H9 (cell line): ENCODE results near the gene ANKS1B. TPM values are rescaled to one million over a fixed set of nuclear protein-coding genes. Genes with fewer than 3 reads are reported as not detected.

Experiments
- DNase-seq: peaks from one replicate; pipeline ENCODE4 v3.0.0-alpha.2; 2017
- H2AFZ ChIP-seq: one replicate; pipeline ENCODE4 v1.6.1; 2013; ENCODE audit warnings: mild to moderate bottlenecking, low read length, control low read depth, moderate library complexity
- H2AK5ac ChIP-seq: 2 replicates; pipeline ENCODE4 v1.6.1; 2013; ENCODE audit warnings: low read length, control low read depth, mixed read lengths; ENCODE audit not compliant: insufficient read length
- H2BK120ac ChIP-seq: one replicate; pipeline ENCODE4 v1.6.1; 2013; ENCODE audit warnings: low read depth, mild to moderate bottlenecking, low read length, control low read depth, inconsistent platforms; ENCODE audit not compliant: poor library complexity, severe bottlenecking
- H2BK12ac ChIP-seq: 2 replicates; pipeline ENCODE4 v1.6.1; 2013; ENCODE audit warnings: low read length, control low read depth, mixed read lengths, low read depth; ENCODE audit not compliant: insufficient read length
- H2BK15ac ChIP-seq: 2 replicates; pipeline ENCODE4 v1.6.1; 2013; ENCODE audit warnings: low read depth, low read length, control low read depth
- H2BK20ac ChIP-seq: one replicate; pipeline ENCODE4 v1.6.1; 2013; ENCODE audit warnings: low read depth, mild to moderate bottlenecking, low read length, control low read depth, inconsistent platforms; ENCODE audit not compliant: poor library complexity, severe bottlenecking
- H2BK5ac ChIP-seq: 2 replicates; pipeline ENCODE4 v1.6.1; 2013; ENCODE audit warnings: low read length, control low read depth, mixed read lengths; ENCODE audit not compliant: insufficient read length
- H3K14ac ChIP-seq: 2 replicates; pipeline ENCODE4 v1.6.1; 2013; ENCODE audit warnings: low read length, control low read depth; ENCODE audit not compliant: insufficient read depth
- H3K18ac ChIP-seq: 2 replicates; pipeline ENCODE4 v1.6.1; 2013; ENCODE audit warnings: low read depth, mild to moderate bottlenecking, mixed read lengths, low read length, control low read depth; ENCODE audit not compliant: insufficient read length
- H3K23ac ChIP-seq: 2 replicates; pipeline ENCODE4 v1.6.1; 2013; ENCODE audit warnings: low read length, control low read depth, mixed read lengths, low read depth; ENCODE audit not compliant: insufficient read length
- H3K23me2 ChIP-seq: 2 replicates; pipeline ENCODE4 v1.6.1; 2013; ENCODE audit warnings: low read depth, mild to moderate bottlenecking, mixed read lengths, low read length, control low read depth; ENCODE audit not compliant: insufficient read length, poor library complexity, severe bottlenecking
- H3K27ac ChIP-seq: 2 replicates; pipeline ENCODE4 v1.5.1; 2013; ENCODE audit warnings: low read length, control low read depth, mixed read lengths, low read depth; ENCODE audit not compliant: insufficient read length
- H3K27me3 ChIP-seq: 2 replicates; pipeline ENCODE4 v1.6.1; 2013; ENCODE audit warnings: low read length, control low read depth, inconsistent platforms; ENCODE audit not compliant: insufficient read depth
- H3K4ac ChIP-seq: 2 replicates; pipeline ENCODE4 v1.6.1; 2013; ENCODE audit warnings: low read depth, mild to moderate bottlenecking, control low read depth, inconsistent platforms, low read length, moderate library complexity
- H3K4me1 ChIP-seq: 2 replicates; pipeline ENCODE4 v1.6.1; 2013; ENCODE audit warnings: low read length, control low read depth, inconsistent platforms; ENCODE audit not compliant: insufficient read depth
- H3K4me2 ChIP-seq: 2 replicates; pipeline ENCODE4 v1.6.1; 2013; ENCODE audit warnings: low read length, control low read depth, mixed read lengths; ENCODE audit not compliant: insufficient read length, insufficient read depth
- H3K56ac ChIP-seq: 2 replicates; pipeline ENCODE4 v1.6.1; 2013; ENCODE audit warnings: low read depth, mild to moderate bottlenecking, mixed read lengths, low read length, control low read depth; ENCODE audit not compliant: insufficient read length
- H3K79me1 ChIP-seq: 2 replicates; pipeline ENCODE4 v1.6.1; 2013; ENCODE audit warnings: low read depth, mild to moderate bottlenecking, moderate library complexity, low read length, control low read depth, inconsistent platforms; ENCODE audit not compliant: insufficient read depth, poor library complexity, severe bottlenecking
- H3K79me2 ChIP-seq: 2 replicates; pipeline ENCODE4 v1.6.1; 2013; ENCODE audit warnings: low read length, control low read depth, inconsistent platforms; ENCODE audit not compliant: insufficient read depth
- H3K9ac ChIP-seq: 2 replicates; pipeline ENCODE4 v1.6.1; 2013; ENCODE audit warnings: low read length, control low read depth, mixed read lengths; ENCODE audit not compliant: insufficient read length; ENCODE audit errors: extremely low read depth
- H3K9me3 ChIP-seq: one replicate; pipeline ENCODE4 v1.6.1; 2013; ENCODE audit warnings: low read depth, low read length, inconsistent platforms; ENCODE audit not compliant: control insufficient read depth
- H3T11ph ChIP-seq: one replicate; pipeline ENCODE4 v1.6.1; 2013; ENCODE audit warnings: mild to moderate bottlenecking, low read length, control low read depth, inconsistent platforms
- H4K20me1 ChIP-seq: one replicate; pipeline ENCODE4 v1.6.1; 2013; ENCODE audit not compliant: control insufficient read depth, insufficient read length, insufficient read depth
- H4K5ac ChIP-seq: 2 replicates; pipeline ENCODE4 v1.6.1; 2013; ENCODE audit warnings: low read depth, mild to moderate bottlenecking, mixed read lengths, low read length, control low read depth; ENCODE audit not compliant: insufficient read length
- H4K8ac ChIP-seq: replicated peaks from 2 replicates; pipeline ENCODE4 v1.6.1; 2013; ENCODE audit warnings: low read length, control low read depth, mixed read lengths, low read depth; ENCODE audit not compliant: insufficient read length
- H4K91ac ChIP-seq: 2 replicates; pipeline ENCODE4 v1.6.1; 2013; ENCODE audit warnings: low read depth, mild to moderate bottlenecking, moderate library complexity, mixed read lengths, low read length, control low read depth; ENCODE audit not compliant: insufficient read length
- H3K27ac Mint-ChIP-seq, 3 experiments: 2 replicates in 2 of 3; 3 replicates in 1 of 3; pipeline ENCODE4 v1.8.0; 2020 to 2021; ENCODE audit warnings: mixed read lengths in 3 of 3, mild to moderate bottlenecking in 1 of 3, moderate library complexity in 1 of 3
- H3K27me3 Mint-ChIP-seq: 2 replicates; pipeline ENCODE4 v1.8.0; 2021; ENCODE audit warnings: low read depth, mild to moderate bottlenecking, moderate library complexity, mixed read lengths
- H3K36me3 Mint-ChIP-seq, 3 experiments: 2 replicates in 2 of 3; 3 replicates in 1 of 3; pipeline ENCODE4 v1.8.0; 2020 to 2021; ENCODE audit warnings: low read depth in 3 of 3, mixed read lengths in 3 of 3; ENCODE audit not compliant: insufficient read depth in 1 of 3
- H3K4me1 Mint-ChIP-seq, 2 experiments: 2 replicates each; pipeline ENCODE4 v1.8.0; 2020; ENCODE audit warnings: mixed read lengths in 2 of 2
- H3K4me3 Mint-ChIP-seq, 2 experiments: 2 replicates in 1 of 2; 3 replicates in 1 of 2; pipeline ENCODE4 v1.8.0; 2020 to 2021; ENCODE audit warnings: mild to moderate bottlenecking in 2 of 2, mixed read lengths in 2 of 2, moderate library complexity in 1 of 2
- H3K9me3 Mint-ChIP-seq, 2 experiments: 2 replicates in 1 of 2; 3 replicates in 1 of 2; pipeline ENCODE4 v1.8.0; 2020; ENCODE audit warnings: mild to moderate bottlenecking in 2 of 2, mixed read lengths in 2 of 2, moderate library complexity in 1 of 2
- CTCF ChIP-seq: fragments of 200-600 bp; sonication (generic); conservative IDR thresholded peaks from 3 replicates; pipeline ENCODE4 v1.8.0; 2021; ENCODE audit warnings: antibody characterized with exemption, mild to moderate bottlenecking
- WGBS: extraction: QIAGEN DNeasy Blood & Tissue Kit; methylation state at CpG from one replicate; pipeline ENCODE4 v1.1.7; 2013; ENCODE audit warnings: missing lambda C conversion rate, low lambda C conversion rate, mixed read lengths; ENCODE audit not compliant: insufficient read length; ENCODE audit errors: extremely low coverage; 5-methylcytosine and 5-hydroxymethylcytosine counted together
- total RNA-seq: library from RNA; stranded (reverse); gene quantifications from 2 replicates; pipeline ENCODE4 v1.2.1, GENCODE V29; 2021

The ANKS1B gene
- total RNA-seq, 1 experiment from 2014 or later: 4.1 TPM

- no peak overlapping the region for H3K4me3 Mint-ChIP-seq
- H2AFZ ChIP-seq: no peak overlapping the region
These were observed 935.0 kb downstream of the ANKS1B start for GRCh38 chr12:99049774-99050173.

More at GRCh38 chr12:99049774-99050173, 935.0 kb downstream of the ANKS1B start:
- Histone ChIP-seq H3K27me3 (no peaks in the 10 kb centered on the region), H4K91ac (no peak overlapping the region), H2AK5ac (no peak overlapping the region), H3K18ac (no peak overlapping the region), H3K56ac (no peak overlapping the region), H4K5ac (no peak overlapping the region), H3K4ac (no peak overlapping the region), H4K8ac (no peak overlapping the region), H2BK5ac (no peak overlapping the region), H2BK15ac (no peak overlapping the region), H3K9ac (no peak overlapping the region), H3K23me2 (no peaks in the 10 kb centered on the region), H3K79me2 (no peaks in the 10 kb centered on the region), H2BK20ac (no peak overlapping the region), H3K27ac (no peak overlapping the region), H2BK120ac (no peak overlapping the region), H2BK12ac (no peak overlapping the region), H4K20me1 (no peaks in the 10 kb centered on the region), H3K9me3 (no peaks in the 10 kb centered on the region), H3K4me1 (no peaks in the 10 kb centered on the region), H3K14ac (no peak overlapping the region), H3K23ac (no peak overlapping the region), H3T11ph (no peak overlapping the region), H3K79me1 (no peaks in the 10 kb centered on the region), H3K4me2 (no peak overlapping the region)
- Mint-ChIP-seq H3K27ac (no peak overlapping the region; a peak in 1 of 7 replicates), H3K4me1 (no peaks in the 10 kb centered on the region; a peak in 1 of 4 replicates), H3K36me3 (peaks cover 4 to 16% (median 4%) of the 10 kb centered on the region in 3 experiments; a peak in 5 of 7 replicates), H3K9me3 (peaks cover 8 to 16% of the 10 kb centered on the region in 2 experiments), H3K27me3 (no peaks in the 10 kb centered on the region)
- DNase-seq: no peak
- no CpG with 5 or more reads among the region's 3 CpGs for WGBS
- TF ChIP-seq CTCF: no peak
